GM19043 (cell line): ENCODE measurements around the gene ZC3H12D.
"Not testable (repeated sequence)": the region's sequence is repeated elsewhere in the genome, so short reads cannot be mapped to it uniquely, and the experiment has no call there.

Experiments
- ATAC-seq: cut with Tn5 transposase; IDR thresholded peaks from one replicate; pipeline ENCODE4 v1.9.1; 2021; ENCODE audit warnings: low read depth; ENCODE audit not compliant: unreplicated experiment

ZC3H12D gene

DNA sequence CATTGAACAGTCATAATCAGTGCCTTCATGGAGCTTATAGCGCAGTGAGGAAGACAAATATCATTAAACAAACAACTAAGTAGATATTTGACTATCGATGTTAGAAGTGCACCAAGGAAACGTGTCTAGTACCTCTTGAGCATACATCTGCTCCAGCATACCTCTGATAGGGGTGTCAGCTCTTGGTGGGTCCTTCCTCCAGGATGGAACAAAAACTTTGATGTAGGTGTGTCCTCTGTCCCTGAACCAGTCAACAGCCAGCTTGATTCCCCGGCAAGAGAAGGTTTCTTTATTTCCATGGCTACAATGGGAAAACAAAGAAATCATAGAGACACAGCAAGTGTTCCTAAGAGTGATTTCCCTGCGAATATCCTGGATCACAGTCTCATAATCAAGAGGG is 23.1 kb downstream of the ZC3H12D start:
- no peak for ATAC-seq

DNA sequence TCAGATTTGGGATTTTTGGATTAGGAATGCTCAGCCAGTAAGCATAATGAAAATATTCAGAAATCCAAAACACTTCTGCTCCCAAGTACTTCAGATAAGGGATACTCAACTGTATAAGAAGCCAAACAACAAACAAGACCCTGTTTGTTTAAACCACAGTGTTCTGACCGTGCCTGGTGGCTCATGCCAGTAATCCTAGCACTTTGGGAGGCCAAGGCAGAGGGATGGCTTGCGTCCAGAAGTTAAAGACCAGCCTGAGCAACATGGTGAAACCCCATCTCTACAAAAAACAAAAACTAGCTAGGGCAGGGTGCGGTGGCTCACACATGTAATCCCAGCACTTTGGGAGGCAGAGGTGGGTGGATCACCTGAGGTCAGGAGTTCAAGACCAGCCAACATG is 24.6 kb downstream of the ZC3H12D start:
- ATAC-seq = not testable (repeated sequence)

DNA sequence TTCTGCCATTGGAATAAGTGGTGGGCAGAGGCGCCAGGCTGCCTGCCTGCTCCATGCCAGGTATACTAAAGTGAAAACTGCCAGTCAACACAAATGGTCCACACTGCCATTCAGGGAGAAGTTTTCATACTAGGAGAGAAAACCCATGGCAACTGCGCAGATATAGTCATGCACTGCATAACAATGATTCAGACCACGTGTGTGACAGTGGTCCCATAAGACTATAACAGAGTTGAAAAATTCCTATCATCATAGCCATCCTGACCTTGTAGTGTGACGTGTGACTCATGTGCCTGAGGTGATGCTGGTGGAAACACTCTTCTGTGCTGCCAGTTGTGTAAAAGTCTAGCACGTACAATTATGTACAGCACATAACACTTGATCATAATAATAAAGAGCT is 25.1 kb downstream of the ZC3H12D start:
- ATAC-seq = no peak

DNA sequence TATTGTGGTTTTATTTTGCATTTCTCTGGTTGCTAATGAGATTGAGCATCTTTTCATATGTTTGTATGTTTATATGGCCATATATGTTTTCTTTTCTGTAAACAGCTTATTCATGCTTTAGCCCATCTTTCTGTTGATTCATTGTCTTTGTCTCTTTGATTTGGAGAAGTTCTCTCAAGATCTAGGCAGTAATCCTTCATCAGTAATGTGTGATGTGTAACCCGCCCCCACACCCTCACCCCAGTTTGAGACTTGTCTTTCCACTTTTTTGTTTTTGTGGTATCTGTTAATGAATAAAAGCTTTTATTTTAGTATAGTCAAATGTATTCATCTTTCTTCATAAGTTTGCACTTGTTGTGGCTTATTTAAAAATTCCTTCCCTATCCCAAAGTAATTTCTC is 26.0 kb downstream of the ZC3H12D start:
- no peak for ATAC-seq

DNA sequence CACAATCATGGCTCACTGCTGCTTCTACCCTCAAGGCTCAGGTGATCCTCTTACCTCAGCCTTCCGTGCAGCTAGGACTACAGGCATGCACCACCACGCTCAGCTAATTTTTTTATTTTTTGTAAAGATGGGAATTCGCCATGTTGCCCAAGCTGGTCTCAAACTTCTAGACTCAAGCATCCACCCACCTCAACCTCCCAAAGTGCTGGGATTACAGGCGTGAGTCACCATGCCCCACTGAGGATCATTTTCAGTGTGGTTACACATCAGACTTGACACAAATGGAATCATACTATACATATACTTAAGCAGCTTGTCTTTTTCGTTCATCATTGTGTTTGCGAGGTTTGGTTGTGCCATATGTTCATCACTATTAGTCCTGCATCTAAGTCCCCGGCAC is 26.6 kb downstream of the ZC3H12D start:
- no peak for ATAC-seq

DNA sequence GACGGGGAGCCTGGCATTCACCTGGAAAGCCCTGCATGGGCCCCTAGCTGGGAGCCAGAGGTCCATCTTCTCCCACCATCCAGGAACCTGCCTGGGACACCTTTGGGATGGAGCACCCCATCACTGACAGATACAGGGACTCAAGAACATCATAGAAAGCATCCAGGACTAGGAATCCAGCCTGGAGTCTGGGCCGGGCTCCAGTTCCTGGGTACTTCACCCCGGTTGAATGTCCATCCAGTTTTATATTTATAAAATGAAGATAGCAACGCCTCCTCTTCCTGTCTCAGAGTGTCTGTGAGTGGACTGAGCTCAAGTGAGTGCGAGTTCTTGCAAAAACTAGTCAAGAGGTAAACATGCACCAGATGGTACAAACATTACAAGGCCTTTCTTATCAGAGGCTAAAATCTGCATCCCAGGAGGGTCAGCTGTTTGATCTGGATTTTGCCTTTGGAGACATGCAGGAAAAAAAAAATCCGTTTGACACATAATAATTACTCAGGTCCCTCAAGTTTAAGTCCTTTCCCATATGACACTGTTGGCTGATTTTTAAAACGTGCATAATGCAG is 27.4 kb downstream of the ZC3H12D start:
- ATAC-seq = no peak

DNA sequence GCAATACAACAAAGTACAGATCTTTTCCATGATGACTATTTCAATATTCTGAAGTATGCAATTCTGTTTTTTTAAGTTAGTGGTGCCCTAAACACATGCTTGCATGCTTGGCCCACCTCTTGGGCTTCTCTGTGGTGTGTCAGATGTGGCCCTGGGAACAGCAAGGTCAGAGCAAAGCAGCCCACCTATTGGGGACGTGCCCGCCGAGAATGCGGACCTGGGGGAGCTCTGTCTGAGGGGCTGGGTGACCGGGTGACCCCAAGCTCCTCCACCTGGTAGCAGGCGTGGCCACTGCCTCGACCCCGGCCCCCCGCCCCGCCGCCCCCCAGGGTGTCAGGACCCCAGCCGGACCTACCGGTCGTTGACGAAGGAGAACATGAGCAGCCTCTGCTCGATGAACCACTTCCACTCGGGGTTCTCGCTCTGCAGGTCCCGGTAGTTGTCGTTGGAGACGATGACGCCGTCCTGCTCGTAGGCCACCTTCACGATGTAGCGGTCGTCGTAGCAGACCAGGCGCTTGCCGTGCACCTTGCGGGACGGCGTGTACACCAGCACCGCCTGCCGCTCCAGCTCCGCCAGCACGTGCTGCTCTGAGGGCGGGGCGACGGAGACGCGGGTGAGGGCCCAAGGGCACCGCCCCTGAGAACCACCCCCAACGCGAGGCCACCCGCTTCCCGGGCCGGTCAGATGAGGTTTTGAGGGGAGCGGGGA is 28.3 kb downstream of the ZC3H12D start:
- ATAC-seq = no peak

DNA sequence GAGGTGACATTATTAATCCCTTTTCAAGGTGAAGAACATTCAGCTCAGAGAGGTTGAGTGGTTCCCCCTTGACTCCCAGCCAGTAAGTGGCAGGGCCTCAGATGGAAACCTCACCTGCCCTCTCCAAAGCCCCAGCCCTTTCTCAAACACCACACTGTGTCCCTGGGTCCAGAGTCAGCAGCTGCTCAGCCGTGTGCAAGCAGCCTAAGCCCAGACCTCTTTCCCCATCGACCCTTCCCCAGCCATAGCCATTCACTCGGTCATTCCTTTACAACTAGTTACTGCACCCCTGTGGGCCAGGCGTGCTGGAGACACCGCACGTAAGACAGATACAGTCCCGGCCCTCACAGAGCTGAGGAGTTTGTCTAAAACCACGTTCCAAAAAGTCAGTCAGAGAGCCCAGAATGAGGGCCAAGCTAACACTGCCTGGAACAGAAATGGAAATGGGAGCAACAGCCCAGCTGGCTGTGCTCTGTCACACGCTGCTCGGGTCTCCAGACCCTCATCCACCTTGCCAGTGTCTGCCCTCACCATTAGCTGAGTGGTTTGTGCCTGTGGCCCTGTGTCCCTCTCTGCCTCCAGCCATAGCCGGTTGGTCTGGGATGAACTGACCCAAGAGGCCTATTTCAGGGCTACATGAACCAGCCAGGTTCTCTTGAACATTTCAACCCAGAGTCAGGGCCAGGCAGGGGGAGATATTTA is 29.6 kb downstream of the ZC3H12D start:
- no peak for ATAC-seq

DNA sequence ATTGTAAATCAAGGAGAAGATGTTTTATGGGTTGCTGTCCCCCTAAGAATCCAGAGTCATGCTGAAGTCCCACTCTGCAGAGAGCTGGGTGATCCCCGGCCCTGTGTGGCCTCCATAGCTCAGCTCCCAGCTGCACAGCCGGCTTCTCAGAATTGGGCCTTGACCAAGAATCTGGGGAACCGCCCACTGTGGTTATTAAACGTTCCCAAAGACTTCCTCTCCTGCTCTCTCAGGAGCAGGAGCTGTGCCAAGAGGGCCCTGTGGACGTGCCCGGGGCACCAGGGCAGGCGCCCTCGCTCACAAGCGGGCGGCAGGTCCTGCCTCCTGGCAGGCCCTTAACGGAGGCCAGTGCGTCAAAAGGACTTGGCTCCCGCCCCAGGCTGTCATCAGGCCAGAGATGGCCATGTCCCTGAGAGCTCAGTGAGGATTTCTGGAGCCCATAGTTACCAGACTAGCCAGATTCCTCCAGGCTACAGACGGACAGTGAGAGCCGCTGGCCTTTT is 30.4 kb downstream of the ZC3H12D start:
- ATAC-seq = no peak

DNA sequence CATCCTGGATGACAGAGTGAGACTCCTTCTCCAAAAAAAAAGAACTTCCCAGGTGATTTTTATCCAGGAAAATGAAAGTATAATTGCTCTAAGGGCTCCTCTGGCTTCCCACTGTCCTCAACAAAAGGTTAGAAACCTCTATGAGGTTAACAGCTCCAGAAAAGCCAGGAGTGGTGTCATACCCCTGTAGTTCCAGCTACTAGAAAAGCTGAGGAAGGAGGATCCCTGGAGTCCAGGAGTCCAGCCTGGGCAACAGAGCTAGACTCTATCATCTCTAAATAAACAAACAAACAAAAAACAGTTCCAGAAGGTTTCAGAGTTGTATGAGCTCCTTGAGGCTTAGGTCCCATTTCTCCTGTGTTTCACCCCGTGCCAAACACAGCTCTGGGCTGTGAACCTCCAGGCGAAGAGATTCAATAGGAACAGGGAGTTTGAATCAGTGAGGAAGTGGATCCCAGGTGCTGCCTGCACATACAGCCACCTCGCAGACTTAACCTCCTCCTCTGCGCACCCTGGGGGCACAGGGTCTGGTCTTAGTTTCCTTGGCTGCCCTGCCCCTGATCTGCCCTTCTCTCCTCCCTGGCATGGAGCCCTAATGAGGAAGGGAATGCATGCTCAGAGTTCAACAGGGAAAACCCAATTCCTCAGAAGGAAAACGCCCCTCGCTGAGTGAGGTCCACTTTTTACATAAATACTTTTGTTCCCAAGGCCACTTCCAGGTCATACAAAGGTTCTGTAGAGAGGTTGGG is 31.0 kb downstream of the ZC3H12D start:
- ATAC-seq = no peak

DNA sequence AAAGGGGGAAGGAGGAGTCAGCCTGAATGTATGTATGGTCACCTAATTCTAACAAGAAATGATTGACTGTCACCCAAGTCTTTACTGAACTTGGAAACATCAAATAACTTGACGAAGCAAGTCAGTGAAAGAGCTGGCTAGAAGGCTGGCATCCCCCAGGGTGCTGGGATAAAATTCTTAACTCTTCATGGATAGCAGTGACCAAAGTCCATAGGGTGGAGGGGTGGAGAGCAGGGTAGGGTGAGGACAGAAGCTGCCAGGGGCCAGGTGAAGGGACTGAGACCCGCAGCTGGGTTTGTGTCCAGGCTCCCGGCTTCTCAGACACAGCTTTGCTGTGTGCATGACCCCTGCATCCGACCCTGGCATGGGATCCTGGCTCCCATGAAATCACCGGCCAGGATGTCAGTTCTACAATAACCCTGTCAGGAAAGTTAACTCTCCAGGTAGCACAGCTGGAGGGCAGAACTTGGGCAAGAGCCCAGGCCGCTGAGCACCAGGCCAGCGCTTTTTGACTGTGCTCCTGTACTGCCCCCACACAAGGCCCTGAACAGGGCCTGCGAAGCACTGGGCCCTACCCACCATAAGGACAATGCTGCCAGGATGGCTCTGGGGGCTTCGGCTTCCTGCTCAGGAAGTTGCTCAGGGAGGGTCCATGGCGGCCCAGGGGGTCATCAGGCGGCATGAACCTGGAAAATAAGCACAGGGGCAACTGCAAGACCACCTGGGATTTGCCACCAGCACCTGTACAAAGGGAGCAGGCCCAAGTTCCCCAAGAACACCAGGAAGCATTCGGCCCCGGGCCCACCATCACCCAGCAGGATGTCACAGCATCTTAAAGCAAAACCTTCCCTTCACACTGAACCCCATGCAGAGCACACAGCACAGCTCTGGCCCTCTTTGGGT is 32.5 kb downstream of the ZC3H12D start:
- ATAC-seq = no peak

DNA sequence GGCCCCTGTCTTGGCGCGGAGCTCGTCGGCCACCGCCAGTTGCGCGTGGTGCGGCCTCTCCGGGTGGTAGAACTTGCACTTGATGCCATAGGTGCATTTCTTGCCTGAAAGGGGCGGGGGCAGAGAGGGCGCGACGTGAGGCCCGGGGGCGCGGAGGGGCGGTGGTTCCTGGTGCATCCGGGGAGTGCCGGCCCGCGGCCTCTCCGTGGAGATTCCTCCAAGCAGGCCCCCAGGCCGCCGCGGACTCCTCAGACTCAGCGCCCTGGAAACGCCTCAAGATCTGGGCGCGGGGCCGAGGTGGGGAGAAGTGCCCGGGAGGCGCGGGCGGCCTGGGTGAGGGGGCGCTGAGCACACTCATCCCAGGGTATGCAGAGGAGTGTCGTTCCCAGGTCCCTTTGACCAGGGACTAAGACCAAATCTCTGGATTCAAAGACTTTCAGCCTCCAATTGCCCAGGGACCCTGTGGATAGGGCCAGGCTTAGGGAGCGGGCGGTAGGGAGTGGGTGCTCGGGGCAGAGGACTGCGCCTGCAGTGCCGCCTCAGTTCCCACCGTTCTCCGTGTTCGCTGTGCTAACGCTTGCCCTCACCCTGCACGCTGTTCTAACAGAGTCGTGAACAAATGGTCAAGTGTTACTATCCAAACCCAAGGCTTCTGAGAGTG is 33.3 kb downstream of the ZC3H12D start:
- no peak for ATAC-seq

DNA sequence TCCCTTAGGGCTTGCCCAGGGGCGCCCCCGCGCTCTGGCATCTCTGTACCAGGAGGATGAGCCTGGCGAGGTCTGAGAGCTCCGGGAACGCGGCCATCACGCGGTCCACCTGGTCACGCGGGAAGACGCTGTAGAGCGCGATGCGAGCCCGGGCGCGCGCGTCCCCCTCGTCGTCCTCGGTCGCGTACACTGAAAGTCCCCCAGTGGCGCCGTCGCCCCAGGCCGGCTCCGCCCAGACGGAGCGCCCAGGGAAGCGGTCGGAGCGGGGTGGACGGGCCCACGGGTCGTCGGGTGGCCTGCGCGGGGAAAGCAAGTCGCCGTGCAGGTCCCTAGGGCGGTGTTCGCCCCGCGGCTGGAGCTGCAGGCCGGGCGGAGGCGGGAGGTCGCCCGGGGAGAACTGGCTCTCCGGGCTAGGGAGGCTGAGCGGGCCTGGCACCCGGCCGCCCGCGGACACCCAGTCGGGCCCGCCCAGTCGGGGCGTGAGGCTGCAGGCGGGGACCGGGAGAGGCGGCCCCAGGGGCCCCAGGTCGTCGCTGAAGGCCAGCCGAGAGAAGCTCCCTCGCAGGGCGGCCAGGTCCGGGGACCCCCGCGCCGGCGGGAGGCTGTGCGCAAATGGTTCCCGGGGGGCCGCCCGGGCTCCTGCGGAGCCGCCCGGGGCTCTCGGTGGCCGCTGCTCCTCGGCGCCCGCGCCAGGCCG is 34.0 kb downstream of the ZC3H12D start:
- ATAC-seq = no peak

DNA sequence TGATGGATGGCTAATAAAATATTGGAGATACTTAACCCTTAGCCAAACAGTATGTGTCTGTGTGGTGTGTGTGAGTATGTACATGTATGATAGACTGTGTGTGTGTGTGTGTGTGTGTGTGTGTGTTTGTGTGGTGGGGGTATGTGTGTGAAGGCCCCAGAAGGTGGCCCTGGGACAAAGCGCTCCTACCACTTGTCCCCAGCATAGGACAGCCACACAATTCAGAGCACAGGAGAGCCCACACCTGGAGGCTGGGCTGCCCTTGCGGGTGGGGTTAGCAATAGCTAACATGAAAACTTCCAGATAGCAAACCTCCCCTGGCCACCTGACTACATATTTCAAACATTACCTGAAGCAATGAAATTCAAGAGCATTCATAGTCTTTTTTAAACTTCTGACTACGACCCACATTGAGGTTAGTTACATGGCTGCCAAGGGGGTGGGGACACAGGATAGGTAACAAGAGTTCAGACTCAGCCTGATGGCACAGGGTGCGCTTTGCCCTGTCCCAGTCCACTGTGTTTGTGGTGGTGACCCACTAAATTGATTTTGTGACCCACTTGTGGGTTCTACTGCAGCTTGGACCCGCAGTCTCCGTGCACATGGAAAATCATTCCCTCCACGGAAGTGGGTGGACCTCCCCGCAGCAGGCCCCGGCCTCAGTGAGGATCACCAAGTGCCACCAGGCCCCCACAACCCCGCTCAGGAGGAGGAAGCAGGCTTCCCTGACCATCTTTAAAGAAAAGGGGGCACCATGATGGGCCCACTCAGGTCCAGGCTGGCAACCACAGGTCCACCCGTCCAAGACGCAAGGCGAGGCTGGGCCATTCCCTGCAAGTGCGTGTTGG is 34.8 kb downstream of the ZC3H12D start:
- ATAC-seq = no peak

DNA sequence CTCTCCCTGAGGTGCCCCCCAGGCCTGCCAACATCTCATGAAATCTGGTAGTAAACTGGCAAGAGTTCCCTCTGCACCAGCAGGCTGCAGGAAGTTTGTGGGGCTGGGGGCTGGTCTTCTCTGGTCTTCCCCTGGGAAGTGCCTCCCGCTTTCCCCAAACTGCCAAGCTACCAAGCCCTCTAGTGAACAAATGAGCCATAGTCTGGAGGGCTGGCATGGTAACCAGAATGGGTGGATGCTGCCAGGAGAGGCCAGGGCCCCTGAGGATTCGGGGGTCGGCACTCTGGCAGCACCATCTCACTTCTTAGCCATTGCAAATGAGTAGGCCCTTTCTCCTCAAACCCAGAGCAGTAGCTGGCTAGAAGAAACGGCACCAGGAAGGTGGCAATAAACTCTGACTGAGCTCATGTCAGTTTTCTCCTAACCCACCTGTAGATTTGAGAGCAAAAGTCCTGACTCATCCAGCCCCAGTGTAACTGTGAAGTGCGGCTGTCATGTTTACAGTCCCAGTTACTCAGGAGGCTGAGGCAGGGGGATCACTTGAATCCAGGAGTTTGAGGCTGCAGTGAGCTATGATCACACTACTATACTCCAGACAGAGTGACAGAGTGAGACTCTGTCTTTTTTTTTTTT is 35.9 kb downstream of the ZC3H12D start:
- no peak for ATAC-seq

DNA sequence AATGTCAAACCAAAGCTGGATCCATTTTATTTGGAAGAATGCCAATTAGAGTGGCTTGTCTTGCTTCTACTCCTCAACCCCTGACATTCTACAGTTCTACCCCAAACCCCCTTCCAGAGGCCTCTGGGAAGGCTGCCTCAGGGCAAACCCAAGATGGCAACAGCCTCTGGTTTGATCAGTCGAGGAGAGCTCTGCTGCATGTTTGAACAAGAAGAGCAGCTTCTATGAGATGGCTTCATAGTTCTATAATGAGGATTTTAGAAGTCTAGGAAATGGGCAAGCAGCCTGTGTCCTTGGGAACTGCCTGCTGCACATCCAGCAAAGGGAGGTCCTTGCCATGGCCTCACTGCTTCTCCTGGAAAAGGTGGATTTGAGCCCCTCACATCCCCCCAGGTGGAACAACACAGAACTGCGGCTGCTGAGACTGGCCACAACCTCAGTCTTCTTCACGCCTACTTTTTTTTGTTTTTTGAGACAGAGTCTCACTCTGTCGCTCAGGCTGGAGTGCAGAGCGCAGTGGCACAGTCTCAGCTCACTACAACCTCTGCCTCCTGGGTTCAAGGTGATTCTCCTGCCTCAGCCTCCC is 37.9 kb downstream of the ZC3H12D start:
- ATAC-seq = no peak

DNA sequence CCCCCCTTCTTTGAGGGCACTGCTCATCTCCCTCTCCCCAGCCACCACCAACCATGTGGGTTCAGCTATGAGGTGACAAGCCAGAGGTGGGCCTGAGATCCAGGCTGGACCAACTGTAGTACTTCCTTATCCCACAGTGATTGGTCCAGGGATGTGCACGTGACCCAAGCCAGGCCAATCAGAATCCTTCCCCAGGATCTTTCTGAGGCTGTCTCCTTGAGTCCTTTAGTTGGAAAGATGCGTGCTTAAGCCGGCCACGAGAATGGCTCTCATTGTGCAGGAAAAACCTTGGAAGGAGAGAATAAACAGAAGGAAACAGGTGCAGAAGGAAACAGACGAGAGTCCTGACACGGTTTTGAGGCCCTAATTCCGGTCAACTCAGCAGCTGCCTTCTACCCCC is 39.2 kb downstream of the ZC3H12D start:
- ATAC-seq = no peak
